HAP-1 (cell line): ENCODE measurements around the gene LYST.
"Not testable (repeated sequence)": the region's sequence is repeated elsewhere in the genome, so short reads cannot be mapped to it uniquely, and the experiment has no call there.

Source experiments
- DNase-seq, 2 experiments: peaks; one replicate each; pipeline ENCODE4 v3.0.0-alpha.2; 2016 to 2020; ENCODE audit warnings: low spot score in 2 of 2
- H3K27me3 ChIP-seq: fragments of 250-450 bp; sonication (Bioruptor Pico); 2 replicates; pipeline ENCODE4 v1.5.1; 2020; ENCODE audit warnings: low read depth, mild to moderate bottlenecking, moderate library complexity
- H3K36me3 ChIP-seq: fragments of 250-450 bp; sonication (Bioruptor Pico); replicated peaks from 2 replicates; pipeline ENCODE4 v1.5.1; 2020; ENCODE audit warnings: mild to moderate bottlenecking
- H3K4me1 ChIP-seq: fragments of 250-450 bp; sonication (Bioruptor Pico); 2 replicates; pipeline ENCODE4 v1.5.1; 2020; ENCODE audit warnings: mild to moderate bottlenecking
- H3K4me3 ChIP-seq: fragments of 250-450 bp; sonication (Bioruptor Pico); 2 replicates; pipeline ENCODE4 v1.5.1; 2020; ENCODE audit warnings: mild to moderate bottlenecking, moderate library complexity
- H3K9me3 ChIP-seq: fragments of 250-450 bp; sonication (Bioruptor Pico); 2 replicates; pipeline ENCODE4 v1.5.1; 2020; ENCODE audit warnings: mild to moderate bottlenecking, moderate library complexity
- in situ Hi-C: fragments of 300-500 bp; cut with MboI; formaldehyde crosslinking; loops from 3 replicates; pipeline ENCODE4 v1.14.3; 2020; ENCODE audit warnings: low sequenced_read_pairs, inconsistent platforms, mixed read lengths

LYST gene, protein sequence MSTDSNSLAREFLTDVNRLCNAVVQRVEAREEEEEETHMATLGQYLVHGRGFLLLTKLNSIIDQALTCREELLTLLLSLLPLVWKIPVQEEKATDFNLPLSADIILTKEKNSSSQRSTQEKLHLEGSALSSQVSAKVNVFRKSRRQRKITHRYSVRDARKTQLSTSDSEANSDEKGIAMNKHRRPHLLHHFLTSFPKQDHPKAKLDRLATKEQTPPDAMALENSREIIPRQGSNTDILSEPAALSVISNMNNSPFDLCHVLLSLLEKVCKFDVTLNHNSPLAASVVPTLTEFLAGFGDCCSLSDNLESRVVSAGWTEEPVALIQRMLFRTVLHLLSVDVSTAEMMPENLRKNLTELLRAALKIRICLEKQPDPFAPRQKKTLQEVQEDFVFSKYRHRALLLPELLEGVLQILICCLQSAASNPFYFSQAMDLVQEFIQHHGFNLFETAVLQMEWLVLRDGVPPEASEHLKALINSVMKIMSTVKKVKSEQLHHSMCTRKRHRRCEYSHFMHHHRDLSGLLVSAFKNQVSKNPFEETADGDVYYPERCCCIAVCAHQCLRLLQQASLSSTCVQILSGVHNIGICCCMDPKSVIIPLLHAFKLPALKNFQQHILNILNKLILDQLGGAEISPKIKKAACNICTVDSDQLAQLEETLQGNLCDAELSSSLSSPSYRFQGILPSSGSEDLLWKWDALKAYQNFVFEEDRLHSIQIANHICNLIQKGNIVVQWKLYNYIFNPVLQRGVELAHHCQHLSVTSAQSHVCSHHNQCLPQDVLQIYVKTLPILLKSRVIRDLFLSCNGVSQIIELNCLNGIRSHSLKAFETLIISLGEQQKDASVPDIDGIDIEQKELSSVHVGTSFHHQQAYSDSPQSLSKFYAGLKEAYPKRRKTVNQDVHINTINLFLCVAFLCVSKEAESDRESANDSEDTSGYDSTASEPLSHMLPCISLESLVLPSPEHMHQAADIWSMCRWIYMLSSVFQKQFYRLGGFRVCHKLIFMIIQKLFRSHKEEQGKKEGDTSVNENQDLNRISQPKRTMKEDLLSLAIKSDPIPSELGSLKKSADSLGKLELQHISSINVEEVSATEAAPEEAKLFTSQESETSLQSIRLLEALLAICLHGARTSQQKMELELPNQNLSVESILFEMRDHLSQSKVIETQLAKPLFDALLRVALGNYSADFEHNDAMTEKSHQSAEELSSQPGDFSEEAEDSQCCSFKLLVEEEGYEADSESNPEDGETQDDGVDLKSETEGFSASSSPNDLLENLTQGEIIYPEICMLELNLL (N-terminal part only)

DNA sequence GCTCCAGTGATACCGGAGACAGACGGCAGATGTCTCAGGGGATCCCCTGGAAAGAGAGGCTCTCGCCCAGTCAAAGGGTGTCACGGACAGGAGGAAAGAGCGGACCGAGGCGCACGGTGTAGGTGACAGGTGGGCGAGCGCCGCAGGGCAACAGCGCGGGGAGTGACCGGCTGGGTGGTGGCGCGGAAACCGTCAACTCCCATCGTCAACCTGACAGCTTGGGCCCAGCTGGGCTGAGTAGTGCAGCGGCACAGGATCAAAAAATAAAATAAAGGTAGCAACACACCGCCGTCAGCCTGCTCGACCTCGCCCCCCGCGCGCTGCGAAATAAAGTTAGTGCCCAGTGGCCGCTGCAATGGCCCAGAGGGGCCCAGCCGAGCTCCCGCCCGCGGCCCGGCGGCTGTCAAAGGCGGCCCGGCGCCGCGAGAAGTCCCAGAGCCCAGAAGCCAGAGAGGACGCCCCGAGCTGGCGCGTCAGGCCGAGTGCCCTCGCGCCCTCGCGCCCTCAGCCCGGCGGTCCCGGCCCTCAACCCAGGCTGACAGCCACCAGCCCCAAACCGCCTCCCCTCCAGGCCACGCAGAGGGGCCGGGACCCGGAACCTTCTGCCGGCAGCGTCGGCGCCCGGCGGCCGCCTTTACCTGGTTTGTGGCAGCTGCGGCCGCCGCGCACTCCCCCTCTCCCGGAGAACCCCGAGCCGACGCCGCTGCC is at the start of gene LYST:
LYST (minus strand) TSS at position 702 of the 708 bp plus-strand sequence. CDS start 36,489 bp downstream, outside the sequence.
- H3K27me3 ChIP-seq, result no peaks in the 10 kb centered on the region
- peak within 1 kb of the TSS; percentile 65 for H3K4me3 ChIP-seq
- peak; percentile 25 to 56 for DNase-seq
- no peaks in the 10 kb centered on the region for H3K9me3 ChIP-seq
- H3K4me1 ChIP-seq, result peaks cover 5% of the 10 kb centered on the region
- in situ Hi-C loops, result no loop called here
- no peaks in the 10 kb centered on the region for H3K36me3 ChIP-seq

DNA sequence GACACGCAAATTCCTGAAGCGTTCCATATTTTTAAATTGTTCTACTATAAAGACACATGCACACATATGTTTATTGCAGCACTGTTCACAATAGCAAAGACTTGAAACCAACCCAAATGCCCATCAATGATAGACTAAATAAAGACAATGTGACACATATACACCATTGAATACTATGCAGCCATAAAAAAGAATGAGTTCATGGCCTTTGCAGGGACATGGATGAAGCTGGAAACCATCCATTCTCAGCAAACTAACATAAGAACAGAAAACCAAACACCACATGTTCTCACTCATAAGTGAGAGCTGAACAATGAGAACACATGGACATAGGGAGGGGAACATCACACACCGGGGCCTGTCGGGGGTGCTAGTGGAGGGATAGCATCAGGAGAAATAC is 48.8 kb upstream of the LYST start:
- in situ Hi-C loops, result not testable (repeated sequence)

DNA sequence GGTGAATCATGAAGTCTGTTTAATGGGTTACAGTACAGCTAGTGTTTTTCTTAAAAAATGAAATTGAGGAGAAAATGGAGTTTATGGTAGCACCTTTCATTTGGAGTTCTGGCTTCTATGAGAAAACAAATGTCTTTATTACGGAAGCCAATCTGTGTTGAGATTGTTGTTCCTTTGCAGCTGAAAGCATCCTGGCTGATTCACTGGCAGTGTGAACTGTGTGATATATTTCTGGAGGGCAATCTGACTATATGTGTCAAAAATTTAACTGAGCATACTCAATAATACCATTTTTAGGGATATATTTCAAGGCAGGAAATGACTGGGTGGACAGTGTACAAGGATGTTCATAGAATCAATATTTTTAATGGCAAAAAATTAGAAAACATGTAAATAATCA is 46.6 kb upstream of the LYST start:
- no peak for DNase-seq
- Histone ChIP-seq H3K27me3 (no peaks in the 10 kb centered on the region), H3K4me3 (no peak overlapping the region), H3K36me3 (no peaks in the 10 kb centered on the region), H3K4me1 (no peaks in the 10 kb centered on the region), H3K9me3 (no peaks in the 10 kb centered on the region)
- in situ Hi-C loops, result no loop called here

More for the DNA sequence above, 48.8 kb upstream of the LYST start:
- H3K4me1 ChIP-seq, H3K9me3 ChIP-seq, DNase-seq, H3K4me3 ChIP-seq, H3K36me3 ChIP-seq, H3K27me3 ChIP-seq: not testable (repeated sequence)

DNA sequence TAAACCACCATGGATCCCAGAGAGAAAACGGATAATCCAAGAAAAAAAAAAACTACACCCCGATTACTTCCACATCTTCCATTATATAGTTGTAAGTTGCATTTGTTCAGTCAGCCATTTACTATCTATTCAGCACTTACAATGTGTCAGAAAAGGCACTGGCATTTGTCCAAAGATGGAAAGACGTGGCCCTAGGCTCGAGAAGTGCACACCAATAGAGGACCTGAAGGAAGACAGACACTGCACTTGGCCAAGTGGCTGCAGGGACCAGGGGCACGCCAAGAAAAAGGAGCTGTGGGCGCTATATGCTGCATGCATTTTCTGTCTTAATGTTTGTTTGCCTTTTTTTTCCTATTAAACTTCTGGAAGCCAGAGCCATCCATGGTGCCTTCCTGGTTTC is 45.2 kb upstream of the LYST start:
- no peaks in the 10 kb centered on the region; the same call in 1 of the 2 replicates for H3K4me1 ChIP-seq
- no peak for DNase-seq
- H3K27me3 ChIP-seq, result no peaks in the 10 kb centered on the region
- no peak overlapping the region for H3K4me3 ChIP-seq
- H3K9me3 ChIP-seq, result no peaks in the 10 kb centered on the region
- no peaks in the 10 kb centered on the region for H3K36me3 ChIP-seq
- in situ Hi-C loops, result no loop called here

DNA sequence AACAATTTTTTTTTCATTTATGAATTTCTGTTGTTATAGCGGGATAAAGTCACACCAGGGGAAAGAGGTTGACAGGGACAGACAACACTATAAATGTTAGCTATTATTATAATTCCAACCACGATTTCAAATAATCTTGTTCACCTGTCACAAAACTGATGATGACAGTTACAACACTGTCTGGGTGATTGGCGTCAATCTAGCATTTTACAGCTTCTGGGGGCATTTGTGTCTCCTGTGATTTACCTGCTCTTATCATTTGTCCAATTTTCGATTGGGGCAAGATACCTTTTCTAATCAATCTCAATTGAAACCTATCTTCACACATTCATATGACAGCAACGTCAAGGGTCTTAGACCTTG is 44.6 kb upstream of the LYST start:
- H3K27me3 ChIP-seq, result no peaks in the 10 kb centered on the region
- no peaks in the 10 kb centered on the region for H3K36me3 ChIP-seq
- H3K4me3 ChIP-seq, result no peak overlapping the region
- peaks cover 4% of the 10 kb centered on the region; the same call in 1 of the 2 replicates for H3K4me1 ChIP-seq
- no peaks in the 10 kb centered on the region for H3K9me3 ChIP-seq
- no peak for DNase-seq
- in situ Hi-C loops, result no loop called here

DNA sequence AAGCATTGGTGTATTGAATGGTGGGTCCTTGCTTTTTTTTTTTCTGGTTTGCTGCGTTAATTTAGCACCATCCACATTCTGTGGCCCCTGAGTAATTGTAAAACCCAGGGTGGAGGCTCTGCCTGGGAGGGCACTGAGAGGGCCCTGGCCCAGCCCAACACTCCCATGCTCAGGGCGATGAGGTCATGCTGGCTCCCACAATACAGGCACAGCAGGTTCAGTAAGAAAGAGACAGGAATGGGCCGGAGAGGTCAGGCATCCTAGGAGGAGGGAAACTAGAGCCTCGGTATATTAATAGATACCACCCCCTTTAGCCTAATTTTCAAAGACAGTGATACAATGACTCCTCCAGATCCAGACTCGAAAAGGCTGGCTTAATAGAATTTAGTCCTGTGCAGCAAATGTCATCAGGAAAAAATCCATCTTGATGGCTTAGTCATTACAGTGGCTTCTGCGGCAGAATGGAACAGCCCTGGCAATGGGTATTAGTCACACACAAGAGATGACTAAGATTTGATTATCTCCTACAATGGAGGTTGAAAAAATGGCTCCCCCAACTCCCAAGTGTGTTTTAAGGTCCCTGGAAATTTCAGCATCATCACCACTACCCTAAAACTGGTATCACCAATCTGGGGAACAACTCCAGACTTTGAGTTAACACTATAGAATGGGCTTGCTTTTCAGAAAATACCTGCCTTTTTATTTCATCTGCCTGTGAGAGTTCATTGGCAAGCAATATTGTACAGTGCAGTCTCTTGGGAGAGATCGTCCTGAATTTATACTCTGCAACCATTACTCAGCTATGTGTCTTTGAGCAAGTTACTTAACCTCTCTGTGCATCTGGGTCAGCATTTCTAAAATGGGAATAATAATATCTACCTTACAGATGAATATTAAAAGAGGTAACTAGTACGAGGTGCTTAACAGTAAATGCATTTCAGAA is 43.9 kb upstream of the LYST start:
- no peak for DNase-seq
- H3K9me3 ChIP-seq, result no peaks in the 10 kb centered on the region
- in situ Hi-C loops, result no loop called here
- H3K36me3 ChIP-seq, result no peaks in the 10 kb centered on the region
- no peaks in the 10 kb centered on the region for H3K27me3 ChIP-seq
- peaks cover 4% of the 10 kb centered on the region; the same call in 1 of the 2 replicates for H3K4me1 ChIP-seq
- no peak overlapping the region for H3K4me3 ChIP-seq

DNA sequence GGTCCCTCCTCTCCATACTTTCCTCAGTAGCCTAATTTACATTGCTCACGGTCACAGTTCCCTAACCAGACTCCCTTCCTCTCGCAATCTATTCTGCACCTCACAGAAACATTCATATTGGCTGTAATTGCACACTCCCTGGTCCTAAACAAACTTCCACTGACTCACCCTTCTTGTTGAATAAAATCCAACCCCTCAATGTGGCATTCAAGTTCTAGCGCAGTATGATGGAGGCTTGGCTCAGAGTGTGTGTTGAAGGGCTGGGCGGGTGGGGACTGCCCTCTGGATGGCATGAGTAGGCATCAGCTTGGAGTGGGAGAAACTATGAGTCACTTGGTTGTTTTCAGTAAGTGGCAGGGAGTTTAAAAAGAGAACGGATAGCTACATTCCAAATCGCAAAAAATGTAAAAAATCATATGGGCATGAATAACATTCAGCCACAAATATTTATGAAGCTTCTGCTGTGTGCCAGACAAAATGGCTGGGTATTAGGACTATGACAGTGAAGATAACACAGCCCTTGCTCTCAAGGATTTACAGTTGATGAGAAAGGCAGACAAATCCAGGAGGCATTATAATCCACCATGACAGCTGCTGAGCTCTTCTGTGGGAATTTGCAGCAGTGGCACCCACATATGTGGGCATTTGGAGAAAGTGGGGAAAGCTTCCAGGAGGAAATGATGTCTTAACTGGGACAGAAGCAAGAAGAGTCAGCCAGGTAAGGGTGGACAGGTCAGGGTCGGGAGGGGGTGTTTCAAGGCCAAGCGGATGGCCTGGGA is 42.2 kb upstream of the LYST start:
- H3K4me3 ChIP-seq, result no peak overlapping the region
- in situ Hi-C loops, result no loop called here
- DNase-seq, result no peak

DNA sequence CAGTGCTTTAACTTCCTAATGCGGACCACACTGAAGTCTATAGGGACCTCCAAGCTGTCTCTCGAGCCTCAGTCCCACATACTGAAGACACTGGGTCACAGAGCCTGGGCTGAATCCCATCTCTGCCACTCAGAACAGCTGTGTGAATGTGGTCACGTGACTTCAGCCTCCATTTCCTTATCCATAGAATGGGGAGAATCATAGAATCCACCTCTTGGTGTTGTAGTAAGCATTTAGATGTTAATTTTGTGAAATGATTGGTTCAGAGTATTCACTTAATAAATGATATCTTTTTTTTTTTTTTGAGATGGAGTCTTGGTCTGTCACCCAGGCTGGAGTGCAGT is 41.2 kb upstream of the LYST start:
- H3K9me3 ChIP-seq, result no peaks in the 10 kb centered on the region
- peaks cover 4% of the 10 kb centered on the region; the same call in 1 of the 2 replicates for H3K4me1 ChIP-seq
- in situ Hi-C loops, result no loop called here
- H3K4me3 ChIP-seq, result no peak overlapping the region
- H3K27me3 ChIP-seq, result no peaks in the 10 kb centered on the region
- DNase-seq, result no peak
- H3K36me3 ChIP-seq, result no peaks in the 10 kb centered on the region

More for the DNA sequence above, 42.2 kb upstream of the LYST start:
- H3K4me1 ChIP-seq, result peaks cover 4% of the 10 kb centered on the region; the same call in 1 of the 2 replicates
- no peaks in the 10 kb centered on the region for H3K36me3 ChIP-seq
- no peaks in the 10 kb centered on the region for H3K27me3 ChIP-seq
- H3K9me3 ChIP-seq, result no peaks in the 10 kb centered on the region

DNA sequence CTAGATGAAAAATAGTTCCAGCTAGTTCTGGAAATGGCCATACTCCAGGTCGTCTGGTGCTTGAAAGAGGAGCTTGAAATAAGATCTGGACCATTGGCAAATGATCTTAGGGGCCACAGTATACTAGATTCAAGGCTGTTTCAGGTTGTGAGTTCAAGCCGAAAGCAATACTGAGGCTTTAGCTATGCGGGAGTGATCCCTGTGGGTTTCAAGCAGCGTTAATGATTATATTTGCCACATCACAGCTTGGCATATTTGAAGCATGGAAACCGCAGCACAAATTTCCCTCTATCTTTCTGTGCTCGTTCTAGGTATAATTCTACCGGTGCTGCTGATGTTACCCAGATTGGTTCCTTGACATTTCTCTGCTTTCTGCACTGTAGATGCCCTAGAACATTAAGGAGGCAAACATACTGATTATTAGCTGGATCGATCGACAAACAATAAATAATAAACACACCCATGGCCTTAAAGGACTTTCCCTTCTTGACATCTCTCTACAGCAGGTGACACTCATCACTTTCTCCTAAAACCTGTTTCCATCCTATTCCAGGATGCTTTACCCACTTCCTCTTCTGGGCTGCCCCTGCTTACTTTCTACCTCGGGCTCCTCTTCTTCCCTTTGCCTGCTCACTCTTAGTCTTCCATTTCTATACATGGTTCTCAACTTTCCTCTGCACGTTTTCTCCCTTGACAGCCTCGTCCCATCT is 40.6 kb upstream of the LYST start:
- in situ Hi-C loops, result no loop called here
- Histone ChIP-seq H3K36me3 (no peaks in the 10 kb centered on the region), H3K4me1 (peaks cover 4% of the 10 kb centered on the region; the same call in 1 of the 2 replicates), H3K9me3 (no peaks in the 10 kb centered on the region), H3K27me3 (no peaks in the 10 kb centered on the region), H3K4me3 (no peak overlapping the region)
- no peak for DNase-seq

DNA sequence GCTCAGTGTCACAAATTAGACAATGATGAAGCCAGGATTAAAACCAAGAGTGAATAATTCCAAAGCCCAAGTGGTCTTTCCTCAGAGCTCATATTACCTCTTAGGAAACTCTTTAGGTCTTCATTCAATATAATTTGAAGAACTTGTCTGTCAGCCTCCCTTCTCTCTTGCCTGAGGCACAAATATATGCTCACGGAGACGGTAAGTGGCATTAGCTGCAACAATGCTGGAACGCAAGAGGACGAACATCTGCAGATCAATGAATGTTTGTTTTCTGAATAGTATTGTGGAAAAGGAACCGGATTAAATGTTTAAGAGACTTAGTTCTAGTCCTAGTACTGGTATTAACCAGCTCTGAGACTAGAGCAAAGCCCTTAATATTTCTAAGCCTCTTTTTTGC is 39.7 kb upstream of the LYST start:
- Histone ChIP-seq H3K27me3 (no peaks in the 10 kb centered on the region), H3K9me3 (no peaks in the 10 kb centered on the region), H3K36me3 (no peaks in the 10 kb centered on the region), H3K4me1 (peaks cover 4% of the 10 kb centered on the region; the same call in 1 of the 2 replicates), H3K4me3 (no peak overlapping the region)
- in situ Hi-C loops, result no loop called here
- peak; percentile 50 to 70 for DNase-seq

DNA sequence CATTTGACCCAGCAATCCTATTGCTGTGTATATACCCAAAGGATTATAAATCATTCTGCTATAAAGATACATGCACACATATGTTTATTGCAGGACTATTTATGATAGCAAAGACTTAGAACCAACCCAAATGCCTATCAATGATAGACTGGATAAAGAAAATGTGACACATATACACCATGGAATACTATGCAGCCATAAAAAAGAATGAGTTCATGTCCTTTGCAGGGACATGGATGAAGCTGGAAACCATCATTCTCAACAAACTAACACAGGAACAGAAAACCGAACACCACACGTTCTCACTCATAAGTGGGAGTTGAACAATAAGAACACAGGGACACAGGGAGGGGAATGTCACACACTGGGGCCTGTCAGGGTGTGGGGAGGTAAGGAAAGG is 37.1 kb upstream of the LYST start:
- H3K27me3 ChIP-seq, H3K9me3 ChIP-seq, in situ Hi-C loops, H3K4me1 ChIP-seq, H3K36me3 ChIP-seq, DNase-seq, H3K4me3 ChIP-seq: not testable (repeated sequence)
